ENCODE measurements around the gene MBOAT1. TPM values are rescaled to one million over a fixed set of nuclear protein-coding genes. Genes with fewer than 3 reads are reported as not detected.

Gene MBOAT1
- total and polyA plus RNA-seq, 2 of the 13 experiments (the other 11 are each of a cell fraction or from before 2014, with no cell fraction given): not detected

GRCh38 chr6:20153194-20153593 lies 59.1 kb downstream of the MBOAT1 start:
- POLR2A ChIA-PET: no interaction called here
- no peak overlapping the region for H3K27ac ChIP-seq (ENCODE audit: extremely low read length, insufficient read depth, low read length)

DNA sequence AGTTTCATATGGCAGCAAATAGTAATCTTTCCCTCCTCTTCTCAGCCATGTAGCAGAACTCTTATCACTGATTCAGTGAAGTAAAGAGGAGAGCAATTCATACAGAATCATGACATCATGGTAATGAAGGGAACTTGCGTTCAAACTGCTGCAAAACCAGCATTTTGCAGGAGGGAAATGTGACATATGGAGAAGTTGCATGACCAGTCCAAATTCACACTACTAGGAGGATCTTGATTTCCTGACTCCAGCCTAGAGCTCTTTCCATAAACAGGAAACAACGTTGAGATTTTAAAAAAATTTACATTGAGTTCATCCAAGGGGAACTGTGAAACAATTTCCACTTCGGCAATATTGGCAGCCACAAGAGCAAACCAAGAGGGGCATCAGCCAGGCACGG lies 63.8 kb downstream of the MBOAT1 start:
- WGBS (ENCODE audit: low lambda C conversion rate): 8% methylated on average over 4 of the region's 4 CpGs
- intact Hi-C loops (cut with micrococcal nuclease; ENCODE audit: unreplicated experiment): no loop called here

More at GRCh38 chr6:20153194-20153593, 59.1 kb downstream of the MBOAT1 start:
- no peak for ATAC-seq
- no TSS peak for BruUV-seq (replicated peaks)
- no peak for TF ChIP-seq SOX13 (IDR thresholded peaks at IDR 0.05)
- 0 out of 4 replicates have a peak, but pooled peaks of 1 of the 2 experiments have one; percentile 13 for TF ChIP-seq SOX13 (CRISPR knock-in tag; conservative IDR thresholded peaks at IDR 0.05 in 1 of 2, IDR thresholded peaks at IDR 0.05 in 1 of 2)
- TF ChIP-seq PTBP1 (IDR thresholded peaks at IDR 0.05; ENCODE audit: low read depth, low read length, poor library complexity, severe bottlenecking): no peak
- TF ChIP-seq ZNF263 (CRISPR knock-in tag; IDR thresholded peaks at IDR 0.05): no peak
- TF ChIP-seq TBX3 (IDR thresholded peaks at IDR 0.05; ENCODE audit: borderline replicate concordance): no peak
- no peak for TF ChIP-seq CHD2 (IDR thresholded peaks at IDR 0.05; ENCODE audit: low read depth, low read length)
- no peak for TF ChIP-seq EP300 (IDR thresholded peaks at IDR 0.05; ENCODE audit: low read depth in 2 of 2, low read length in 2 of 2)
- no peak for TF ChIP-seq EP300 (CRISPR knock-in tag; IDR thresholded peaks at IDR 0.05; ENCODE audit: borderline replicate concordance)
- no peak for TF ChIP-seq ARHGAP35 (CRISPR knock-in tag; IDR thresholded peaks at IDR 0.05; ENCODE audit: borderline replicate concordance)
- TF ChIP-seq NR2F2 (IDR thresholded peaks at IDR 0.05; ENCODE audit: borderline replicate concordance, low read depth): no peak
- H3K79me2 ChIP-seq (ENCODE audit: insufficient read depth, low read length): no peaks in the 10 kb centered on the region
- intact Hi-C loops (cut with micrococcal nuclease; ENCODE audit: unreplicated experiment): no loop called here
- H3K4me2 ChIP-seq (ENCODE audit: low read depth, low read length): no peak overlapping the region
- H3K9ac ChIP-seq (ENCODE audit: insufficient read depth, low read depth, low read length): no peak overlapping the region
- no peaks in the 10 kb centered on the region for H3K36me3 ChIP-seq (replicated peaks in 1 of 2; ENCODE audit: control insufficient read depth in 1 of 2, insufficient read depth in 2 of 2, low read length in 2 of 2)
- in situ Hi-C loops (cut with HindIII; ENCODE audit: extremely low pct_ligation_motif_present, low pct_unique_long_range_greater_than_20kb): no loop called here
- H3K4me1 ChIP-seq (ENCODE audit: insufficient read depth, low read length): peaks cover 25% of the 10 kb centered on the region
- WGBS (ENCODE audit: low lambda C conversion rate): 62% methylated on average over 3 of the region's 3 CpGs
- no peak overlapping the region for H2AFZ ChIP-seq (ENCODE audit: low read length)
- no peaks in the 10 kb centered on the region for H3K9me3 ChIP-seq (ENCODE audit: low read length)
- H3K27me3 ChIP-seq (ENCODE audit: control insufficient read depth in 1 of 2, insufficient read depth in 2 of 2, low read length in 2 of 2): no peaks in the 10 kb centered on the region
- no peak for DNase-seq (ENCODE audit: low spot score)
- CTCF ChIA-PET (ENCODE audit: low intra/inter-chr PET ratio, low total read pairs): no interaction called here
- no peak overlapping the region for H3K4me3 ChIP-seq (replicated peaks in 1 of 3; ENCODE audit: insufficient read depth in 1 of 3, low read depth in 2 of 3, low read length in 3 of 3)
- no peaks in the 10 kb centered on the region for H4K20me1 ChIP-seq (ENCODE audit: insufficient read depth, low read length)
- FAIRE-seq: no peak

More for the DNA sequence above, 63.8 kb downstream of the MBOAT1 start:
- Histone ChIP-seq H2AFZ (ENCODE audit: low read length) (no peak overlapping the region), H3K79me2 (ENCODE audit: insufficient read depth, low read length) (no peaks in the 10 kb centered on the region), H3K4me1 (ENCODE audit: insufficient read depth, low read length) (peaks cover 8% of the 10 kb centered on the region), H3K27ac (ENCODE audit: extremely low read length, insufficient read depth, low read length) (no peak overlapping the region), H3K27me3 (ENCODE audit: control insufficient read depth in 1 of 2, insufficient read depth in 2 of 2, low read length in 2 of 2) (no peaks in the 10 kb centered on the region), H3K4me3 (replicated peaks in 1 of 3; ENCODE audit: insufficient read depth in 1 of 3, low read depth in 2 of 3, low read length in 3 of 3) (no peak overlapping the region), H3K9me3 (ENCODE audit: low read length) (no peaks in the 10 kb centered on the region), H3K9ac (ENCODE audit: insufficient read depth, low read depth, low read length) (no peak overlapping the region), H3K36me3 (replicated peaks in 1 of 2; ENCODE audit: control insufficient read depth in 1 of 2, insufficient read depth in 2 of 2, low read length in 2 of 2) (no peaks in the 10 kb centered on the region; a peak in 1 of 5 replicates), H4K20me1 (ENCODE audit: insufficient read depth, low read length) (no peaks in the 10 kb centered on the region), H3K4me2 (ENCODE audit: low read depth, low read length) (no peak overlapping the region)
- ChIA-PET CTCF (ENCODE audit: low intra/inter-chr PET ratio, low total read pairs) (no interaction called here), POLR2A (no interaction called here)
- ATAC-seq (no peak), DNase-seq (ENCODE audit: low spot score) (no peak), FAIRE-seq (no peak)
- in situ Hi-C loops (cut with HindIII; ENCODE audit: extremely low pct_ligation_motif_present, low pct_unique_long_range_greater_than_20kb): no loop called here
- no TSS peak for BruUV-seq (replicated peaks)
- TF ChIP-seq ZNF124 (CRISPR knock-in tag; IDR thresholded peaks at IDR 0.05) (no peak), ATF7 (IDR thresholded peaks at IDR 0.05) (peak; percentile 82), ATF7 (CRISPR knock-in tag; IDR thresholded peaks at IDR 0.05) (no peak), SATB2 (CRISPR knock-in tag; IDR thresholded peaks at IDR 0.05) (no peak), RFX3 (CRISPR knock-in tag; IDR thresholded peaks at IDR 0.05) (no peak), ZNF451 (CRISPR knock-in tag; IDR thresholded peaks at IDR 0.05) (no peak), IRX3 (CRISPR knock-in tag; IDR thresholded peaks at IDR 0.05; ENCODE audit: borderline replicate concordance, low read depth) (no peak), MAFG (CRISPR knock-in tag; IDR thresholded peaks at IDR 0.05) (no peak), SETDB1 (CRISPR knock-in tag; IDR thresholded peaks at IDR 0.05; ENCODE audit: borderline replicate concordance) (no peak), POLR2AphosphoS5 (IDR thresholded peaks at IDR 0.05; ENCODE audit: low read depth, low read length) (no peak)

Measured in HepG2 (cell line).